Brain pericyte (primary cell): ENCODE data around the gene EHBP1.
"Not testable (repeated sequence)": the region's sequence is repeated elsewhere in the genome, so short reads cannot be mapped to it uniquely, and the experiment has no call there.

Experiments
- DNase-seq: peaks from one replicate; pipeline ENCODE4 v3.0.0-alpha.2; 2012; ENCODE audit warnings: low read depth, low spot score

Gene EHBP1

DNA sequence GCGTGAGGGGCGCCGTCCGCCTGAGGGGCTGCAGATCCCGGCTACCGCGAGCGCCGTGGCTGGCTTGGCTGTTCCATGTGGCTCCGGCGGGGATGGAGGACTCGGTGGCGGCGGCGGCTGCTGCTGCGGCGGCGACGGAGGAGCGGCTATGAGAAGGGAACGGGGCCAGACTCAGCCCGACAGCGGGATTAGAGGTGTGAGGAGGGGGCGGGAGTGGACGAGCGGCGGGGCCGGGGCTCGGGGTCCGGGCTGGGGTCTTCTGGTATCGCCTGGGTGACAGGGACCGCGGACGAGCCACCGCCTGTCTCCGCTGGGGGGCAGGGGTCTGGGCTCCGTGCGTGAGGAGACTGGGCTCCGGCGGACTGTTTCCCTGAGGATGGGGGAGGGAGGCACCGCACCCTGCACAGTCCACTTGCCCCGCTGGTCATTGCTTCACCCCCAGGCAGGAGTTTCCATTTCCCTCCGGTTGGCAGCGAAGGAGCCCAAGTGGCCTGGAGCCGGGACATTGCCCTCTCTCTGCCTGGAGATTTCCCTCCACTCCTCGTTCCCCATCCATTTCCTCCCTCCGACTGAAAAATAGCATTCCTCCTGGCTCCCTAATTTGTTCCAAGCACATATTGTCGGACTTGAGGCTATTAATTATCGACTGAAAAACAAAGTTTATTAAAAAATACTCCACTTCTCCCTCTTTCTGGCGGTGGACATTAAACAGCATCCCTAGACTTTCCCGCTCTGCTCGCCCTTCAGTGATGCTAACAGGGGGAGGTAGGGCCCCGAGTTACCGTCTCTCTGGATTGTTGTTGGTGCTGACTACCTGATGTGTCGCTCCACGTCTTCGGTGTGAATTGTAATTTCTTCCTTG lies 577 bp downstream of the EHBP1 start:
- peak; percentile 20 for DNase-seq

- no peak for DNase-seq
These were observed 1.4 kb downstream of the EHBP1 start for GRCh38 chr2:62706721-62707521.

GRCh38 chr2:62708751-62709150 lies 3.2 kb downstream of the EHBP1 start:
- no peak for DNase-seq

DNA sequence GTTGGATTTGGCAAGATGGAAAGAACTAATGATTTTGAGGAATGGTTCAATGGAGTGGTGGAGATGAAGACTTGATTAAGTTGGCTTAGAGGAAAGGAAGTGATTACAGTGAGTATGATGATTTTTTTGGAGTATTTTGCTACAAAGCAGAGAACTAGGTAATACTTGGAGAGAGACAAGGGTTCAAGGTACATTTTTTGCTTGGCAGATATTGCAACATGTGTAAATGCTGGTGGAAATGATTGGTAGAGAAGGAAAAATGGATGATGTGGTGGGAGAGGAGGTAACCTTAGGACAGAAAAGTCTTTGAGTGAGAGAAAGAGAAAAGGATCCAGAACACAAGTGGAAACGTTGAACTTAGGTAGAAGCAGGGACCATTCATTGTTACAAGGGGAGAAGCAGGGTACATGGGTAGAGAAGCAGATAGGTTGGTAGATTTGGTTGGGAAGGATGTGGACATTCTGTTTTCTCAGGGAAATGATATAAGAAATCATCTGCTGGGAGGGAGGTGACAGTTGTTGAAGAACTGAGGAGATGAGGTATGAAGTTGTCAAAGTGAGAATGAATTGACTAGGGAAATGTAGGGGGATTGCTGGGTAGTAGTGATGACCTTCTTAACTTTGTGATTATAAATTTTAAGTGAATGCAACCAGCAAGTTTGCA lies 6.5 kb downstream of the EHBP1 start:
- no peak for DNase-seq

- not testable (repeated sequence) for DNase-seq
These were observed 7.7 kb downstream of the EHBP1 start for GRCh38 chr2:62713196-62713595.

GRCh38 chr2:62713837-62714236 lies 8.3 kb downstream of the EHBP1 start:
- DNase-seq, result no peak

- no peak for DNase-seq
These were observed 11.3 kb downstream of the EHBP1 start for GRCh38 chr2:62716768-62717167.

GRCh38 chr2:62717503-62718081 lies 12.1 kb downstream of the EHBP1 start:
- DNase-seq, result no peak

GRCh38 chr2:62718225-62718822 lies 12.8 kb downstream of the EHBP1 start:
- DNase-seq, result no peak

DNA sequence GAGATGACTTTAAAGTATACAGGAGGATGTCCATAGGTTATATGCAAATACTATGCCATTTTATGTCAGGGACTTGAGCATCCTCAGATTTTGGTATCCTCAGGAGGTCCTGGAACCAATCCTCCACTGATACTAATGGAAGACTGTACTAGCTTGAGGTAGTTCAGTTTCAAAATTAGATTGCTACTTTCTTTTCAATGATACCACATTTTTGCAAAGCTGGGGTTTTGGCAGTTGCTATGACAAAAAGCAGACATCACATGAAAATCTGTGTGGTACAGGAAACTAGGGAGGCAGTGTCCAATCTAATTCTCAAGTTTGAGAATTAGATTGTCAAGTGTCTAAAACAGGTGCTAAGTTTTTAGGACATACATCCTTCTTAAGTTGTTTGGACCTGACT lies 14.2 kb downstream of the EHBP1 start:
- no peak for DNase-seq

DNA sequence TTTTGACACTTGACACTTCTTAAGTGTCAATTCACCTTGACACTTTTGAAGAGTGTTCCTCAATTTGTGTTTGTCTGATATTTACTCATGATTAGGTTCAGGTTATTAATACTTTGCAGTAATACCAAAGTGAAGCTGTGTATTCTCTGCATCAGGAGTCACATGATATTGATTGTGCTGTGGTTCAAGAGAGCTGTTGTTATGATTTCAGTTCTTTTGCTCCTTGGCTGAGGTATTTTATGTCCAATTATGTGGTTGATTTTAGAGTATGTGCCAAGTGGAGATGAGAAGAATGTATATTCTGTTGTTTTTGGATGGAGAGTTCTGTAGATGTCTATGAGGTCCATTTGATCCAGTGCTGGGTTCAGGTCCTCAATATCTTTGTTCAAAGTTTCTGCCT lies 17.2 kb downstream of the EHBP1 start:
- no peak for DNase-seq

GRCh38 chr2:62723253-62723652 lies 17.7 kb downstream of the EHBP1 start:
- no peak for DNase-seq

GRCh38 chr2:62724106-62724505 lies 18.6 kb downstream of the EHBP1 start:
- DNase-seq, result no peak

DNA sequence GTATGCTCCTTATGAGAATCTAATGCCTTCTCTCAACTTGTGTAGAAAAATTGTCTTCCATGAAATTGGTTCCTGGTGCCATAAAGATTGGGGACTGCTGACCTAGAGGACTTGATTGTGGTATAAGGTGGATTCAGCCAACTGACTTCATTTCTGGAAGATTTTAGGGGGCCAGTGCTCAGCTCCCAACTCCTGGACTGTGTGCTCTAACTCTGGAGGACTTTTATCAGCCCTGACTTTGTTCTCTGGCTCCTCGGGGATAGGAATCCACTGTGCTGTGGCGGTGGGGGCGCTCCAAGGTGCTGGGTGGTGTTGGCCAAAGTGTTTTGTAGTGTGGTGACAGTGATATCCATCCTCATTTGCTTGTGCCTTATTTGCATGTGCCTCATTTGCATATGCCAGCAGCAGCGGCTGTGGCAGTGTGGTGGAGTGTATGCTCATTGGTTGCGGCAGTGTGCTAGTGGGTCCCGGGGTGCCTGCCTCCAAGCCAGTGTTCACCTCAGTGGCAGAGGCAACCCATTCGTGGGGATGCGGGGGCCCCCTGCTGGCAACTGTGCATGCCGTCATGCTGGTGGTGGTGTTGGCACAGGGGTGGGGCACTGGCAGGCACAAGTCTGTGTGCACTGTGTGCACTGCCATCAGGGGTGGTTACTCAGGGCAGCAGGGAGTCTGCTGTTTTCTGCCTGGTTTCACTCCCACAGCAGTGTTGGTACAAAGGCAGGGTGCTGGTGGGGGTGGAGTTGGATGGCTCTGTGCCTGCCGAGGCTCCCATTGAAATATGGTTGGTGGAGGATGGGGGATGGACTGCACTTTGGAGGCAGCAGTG lies 19.6 kb downstream of the EHBP1 start:
- no peak for DNase-seq

DNA sequence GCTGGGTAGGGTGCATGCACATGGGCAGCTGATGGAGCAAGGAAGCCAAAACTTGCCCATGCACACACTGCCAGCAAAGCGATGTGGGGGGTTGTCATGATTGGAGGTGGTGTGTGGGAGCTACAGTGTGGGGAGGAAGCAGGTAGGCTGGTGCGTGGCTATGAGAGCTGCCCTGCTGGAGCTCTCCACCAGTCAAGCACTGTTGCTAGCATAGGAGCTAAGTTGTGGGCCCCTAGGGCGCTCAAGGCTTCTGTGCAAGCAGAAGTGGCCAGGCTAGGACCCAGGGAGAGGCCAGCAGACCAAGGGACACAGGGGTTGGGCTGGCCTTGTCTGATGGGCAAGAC lies 20.2 kb downstream of the EHBP1 start:
- no peak for DNase-seq

DNA sequence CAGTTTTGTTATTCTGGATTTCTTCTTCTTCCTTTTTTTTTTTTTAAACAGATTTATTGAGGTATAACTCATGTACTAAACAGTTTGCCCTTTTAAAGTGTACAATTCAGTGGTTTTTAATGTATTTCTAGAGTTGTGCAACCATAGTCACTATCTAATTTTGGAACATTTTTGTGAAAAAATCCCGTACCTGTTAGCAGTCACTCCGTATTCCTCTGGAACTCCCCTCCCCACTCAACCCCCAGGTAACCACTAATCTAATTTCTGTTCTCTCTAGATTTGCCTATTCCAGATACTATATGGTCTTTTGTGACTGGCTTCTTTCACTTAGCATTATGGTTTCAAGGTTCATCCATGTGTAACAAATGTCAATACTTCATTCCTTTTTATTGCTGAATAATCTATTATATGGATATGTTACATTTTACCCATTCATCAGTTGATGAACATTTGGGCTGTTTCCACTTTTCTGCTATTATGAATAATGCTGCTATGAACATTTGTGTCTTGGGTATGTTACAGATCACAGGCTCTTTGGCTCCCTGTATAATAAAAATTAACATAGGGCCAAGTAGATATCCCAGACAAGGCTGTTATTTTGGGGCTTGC lies 21.9 kb downstream of the EHBP1 start:
- no peak for DNase-seq

- no peak for DNase-seq
These were observed 22.5 kb downstream of the EHBP1 start for GRCh38 chr2:62727876-62728566.

GRCh38 chr2:62731275-62731674 lies 25.8 kb downstream of the EHBP1 start:
- no peak for DNase-seq

DNA sequence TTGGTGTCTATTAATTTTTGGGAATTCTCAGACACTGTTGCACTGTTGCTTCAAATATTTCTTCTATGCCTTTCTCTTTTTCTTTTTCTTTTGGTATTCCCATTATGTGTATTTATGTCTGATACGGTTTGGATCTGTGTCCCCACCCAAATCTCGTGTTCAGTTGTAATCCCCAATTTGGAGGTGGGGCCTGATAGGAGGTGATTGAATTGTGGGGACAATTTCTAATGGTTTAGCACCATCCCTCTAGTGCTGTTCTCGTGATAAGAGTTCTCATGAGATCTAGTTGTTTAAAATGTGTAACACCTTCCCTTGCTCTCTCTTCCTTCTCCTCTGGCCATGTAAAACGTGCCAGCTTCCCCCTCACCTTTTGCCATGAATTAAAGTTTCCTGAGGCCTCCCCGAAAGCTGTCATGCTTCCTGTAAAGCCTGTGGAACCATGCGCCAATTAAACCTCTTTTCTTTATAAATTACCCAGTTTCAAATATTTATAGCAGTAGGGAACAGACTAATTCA lies 26.8 kb downstream of the EHBP1 start:
- no peak for DNase-seq

DNA sequence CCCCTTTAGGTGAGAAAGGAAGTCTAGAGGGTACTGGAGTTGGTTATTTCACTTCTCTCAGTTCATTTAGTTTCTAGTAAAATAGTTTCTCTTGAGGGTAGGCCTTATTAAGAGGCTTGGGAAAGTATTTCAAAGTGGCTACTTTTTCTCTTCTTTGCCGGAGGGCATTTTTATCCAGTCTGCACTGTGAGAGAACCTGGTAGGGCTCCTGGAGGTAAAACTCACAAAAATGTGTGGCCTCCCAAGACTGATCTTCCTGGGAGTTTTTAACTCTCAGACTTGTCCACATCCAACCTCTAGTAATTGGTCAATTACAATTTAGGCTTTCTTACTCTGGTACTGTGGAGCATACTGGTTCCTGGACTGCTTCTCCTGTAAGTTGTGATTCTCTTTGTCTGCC lies 28.0 kb downstream of the EHBP1 start:
- DNase-seq, result no peak
